Vagina (tissue), 2 donors: ENCODE data around the gene TMA7.

Experiments
- POLR2A ChIP-seq, 2 donors: fragments of 450-650 bp; IDR thresholded peaks; one replicate each; pipeline ENCODE4 v1.6.1; 2017; ENCODE audit warnings: antibody characterized with exemption in 2 of 2, mild to moderate bottlenecking in 2 of 2, moderate library complexity in 2 of 2
- POLR2AphosphoS5 ChIP-seq, 2 donors: sonication (generic); formaldehyde crosslinking; IDR thresholded peaks; one replicate each; pipeline ENCODE4 v1.9.0; 2017; ENCODE audit warnings: antibody characterized with exemption in 2 of 2, mild to moderate bottlenecking in 2 of 2, low read depth in 1 of 2; ENCODE audit not compliant: insufficient read depth in 1 of 2
- TF ChIP-seq, protein P1 (sequence below), 3 experiments: fragments of 450-650 bp in 2 of 3; fragments of 200-600 bp in 1 of 3; sonication (generic) in 1 of 3; IDR thresholded peaks; one replicate each; pipeline ENCODE4 v1.5.1; 2017 to 2019; ENCODE audit warnings: antibody characterized with exemption in 3 of 3, mild to moderate bottlenecking in 2 of 3, moderate library complexity in 2 of 3

DNA sequence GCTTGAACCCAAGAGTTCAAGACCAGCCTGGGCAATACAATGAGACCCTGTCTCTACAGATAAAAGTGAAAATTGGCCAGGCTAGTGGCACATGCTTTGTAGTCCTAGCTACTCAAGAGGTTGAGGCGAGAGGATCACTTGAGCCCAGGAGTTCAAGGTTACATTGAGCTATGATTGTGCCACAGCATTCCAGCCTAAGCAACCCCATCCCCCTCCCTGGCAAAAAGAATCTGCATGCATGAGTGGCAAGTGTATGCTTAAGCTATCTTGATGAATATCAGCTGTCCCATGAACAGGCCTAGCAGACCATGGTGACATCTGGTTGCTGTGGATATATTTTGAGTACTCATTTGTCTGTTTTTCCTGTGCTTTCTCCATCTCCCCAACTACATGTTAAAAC is 11.2 kb downstream of the TMA7 start:
- TF ChIP-seq, protein P1, sequence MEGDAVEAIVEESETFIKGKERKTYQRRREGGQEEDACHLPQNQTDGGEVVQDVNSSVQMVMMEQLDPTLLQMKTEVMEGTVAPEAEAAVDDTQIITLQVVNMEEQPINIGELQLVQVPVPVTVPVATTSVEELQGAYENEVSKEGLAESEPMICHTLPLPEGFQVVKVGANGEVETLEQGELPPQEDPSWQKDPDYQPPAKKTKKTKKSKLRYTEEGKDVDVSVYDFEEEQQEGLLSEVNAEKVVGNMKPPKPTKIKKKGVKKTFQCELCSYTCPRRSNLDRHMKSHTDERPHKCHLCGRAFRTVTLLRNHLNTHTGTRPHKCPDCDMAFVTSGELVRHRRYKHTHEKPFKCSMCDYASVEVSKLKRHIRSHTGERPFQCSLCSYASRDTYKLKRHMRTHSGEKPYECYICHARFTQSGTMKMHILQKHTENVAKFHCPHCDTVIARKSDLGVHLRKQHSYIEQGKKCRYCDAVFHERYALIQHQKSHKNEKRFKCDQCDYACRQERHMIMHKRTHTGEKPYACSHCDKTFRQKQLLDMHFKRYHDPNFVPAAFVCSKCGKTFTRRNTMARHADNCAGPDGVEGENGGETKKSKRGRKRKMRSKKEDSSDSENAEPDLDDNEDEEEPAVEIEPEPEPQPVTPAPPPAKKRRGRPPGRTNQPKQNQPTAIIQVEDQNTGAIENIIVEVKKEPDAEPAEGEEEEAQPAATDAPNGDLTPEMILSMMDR (IDR thresholded peaks at IDR 0.05): no peak
- TF ChIP-seq POLR2A (IDR thresholded peaks at IDR 0.05) (no peak), POLR2AphosphoS5 (IDR thresholded peaks at IDR 0.05; ENCODE audit: insufficient read depth in 1 of 2, low read depth in 1 of 2) (no peak)
